Fibroblast of villous mesenchyme (primary cell): ENCODE results near the gene SAP25. TPM values are rescaled to one million over a fixed set of nuclear protein-coding genes. Genes with fewer than 3 reads are reported as not detected.

Source experiments
- DNase-seq: peaks from one replicate; pipeline ENCODE4 v3.0.0-alpha.2; 2010; ENCODE audit warnings: low read depth
- H3K4me3 ChIP-seq: 2 replicates; pipeline ENCODE4 v1.5.1; 2011; ENCODE audit warnings: low read depth, mild to moderate bottlenecking, low read length
- total RNA-seq: library from RNA; depleted of rRNA; stranded (reverse); fragments of >200 nt; gene quantifications from 2 replicates; pipeline ENCODE4 v1.2.3, GENCODE V29; 2012
- TF ChIP-seq, protein P1 (sequence below): IDR thresholded peaks from 2 replicates; pipeline ENCODE4 v1.5.1; 2012; ENCODE audit warnings: low read depth, mild to moderate bottlenecking, low read length; ENCODE audit not compliant: insufficient read depth

Gene SAP25
- total RNA-seq, 1 donor = not detected

DNA sequence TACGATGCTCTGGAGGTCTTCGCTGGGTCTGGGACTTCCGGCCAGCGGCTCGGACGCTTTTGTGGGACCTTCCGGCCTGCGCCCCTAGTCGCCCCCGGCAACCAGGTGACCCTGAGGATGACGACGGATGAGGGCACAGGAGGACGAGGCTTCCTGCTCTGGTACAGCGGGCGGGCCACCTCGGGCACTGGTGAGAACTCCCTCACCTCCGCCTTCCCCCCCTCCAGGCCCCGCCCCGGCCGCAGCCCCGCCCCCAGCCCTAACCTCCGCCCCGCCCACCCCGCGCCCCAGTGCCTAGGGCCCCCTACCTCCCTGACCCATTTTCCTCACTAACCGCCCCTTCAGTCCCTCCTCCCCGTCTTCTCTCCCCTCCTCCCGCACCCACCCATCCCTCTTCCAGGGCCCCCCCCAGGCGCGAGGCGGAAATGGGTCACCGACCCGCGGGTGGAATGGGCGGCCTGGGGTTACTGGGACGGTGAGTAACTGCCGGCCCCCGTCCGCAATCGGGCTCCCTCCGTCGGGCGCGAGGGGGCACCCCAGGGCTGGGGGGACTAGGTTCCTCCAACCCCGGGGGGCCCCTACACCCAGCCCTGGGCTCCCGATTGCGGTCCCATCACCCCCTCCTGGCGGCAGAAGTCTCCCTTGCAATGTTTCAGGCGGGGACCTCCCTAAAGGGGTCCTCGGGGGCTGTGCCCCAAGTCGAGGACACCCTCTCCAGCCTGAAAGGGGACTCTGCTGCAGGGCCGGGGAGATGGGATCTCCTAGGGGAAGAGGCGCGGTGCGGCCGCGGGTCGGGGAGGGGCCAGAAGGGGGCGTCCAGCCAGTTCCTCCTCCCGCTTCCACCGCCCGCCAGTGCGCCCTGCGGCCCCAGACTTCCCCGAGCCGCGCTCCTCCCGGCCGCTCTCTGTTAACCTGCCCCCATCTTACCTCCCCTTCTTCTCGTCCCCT, 30.6 kb upstream of the SAP25 start:
- TF ChIP-seq, protein P1, sequence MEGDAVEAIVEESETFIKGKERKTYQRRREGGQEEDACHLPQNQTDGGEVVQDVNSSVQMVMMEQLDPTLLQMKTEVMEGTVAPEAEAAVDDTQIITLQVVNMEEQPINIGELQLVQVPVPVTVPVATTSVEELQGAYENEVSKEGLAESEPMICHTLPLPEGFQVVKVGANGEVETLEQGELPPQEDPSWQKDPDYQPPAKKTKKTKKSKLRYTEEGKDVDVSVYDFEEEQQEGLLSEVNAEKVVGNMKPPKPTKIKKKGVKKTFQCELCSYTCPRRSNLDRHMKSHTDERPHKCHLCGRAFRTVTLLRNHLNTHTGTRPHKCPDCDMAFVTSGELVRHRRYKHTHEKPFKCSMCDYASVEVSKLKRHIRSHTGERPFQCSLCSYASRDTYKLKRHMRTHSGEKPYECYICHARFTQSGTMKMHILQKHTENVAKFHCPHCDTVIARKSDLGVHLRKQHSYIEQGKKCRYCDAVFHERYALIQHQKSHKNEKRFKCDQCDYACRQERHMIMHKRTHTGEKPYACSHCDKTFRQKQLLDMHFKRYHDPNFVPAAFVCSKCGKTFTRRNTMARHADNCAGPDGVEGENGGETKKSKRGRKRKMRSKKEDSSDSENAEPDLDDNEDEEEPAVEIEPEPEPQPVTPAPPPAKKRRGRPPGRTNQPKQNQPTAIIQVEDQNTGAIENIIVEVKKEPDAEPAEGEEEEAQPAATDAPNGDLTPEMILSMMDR = peak; percentile 32
- DNase-seq = peak; percentile 51

DNA sequence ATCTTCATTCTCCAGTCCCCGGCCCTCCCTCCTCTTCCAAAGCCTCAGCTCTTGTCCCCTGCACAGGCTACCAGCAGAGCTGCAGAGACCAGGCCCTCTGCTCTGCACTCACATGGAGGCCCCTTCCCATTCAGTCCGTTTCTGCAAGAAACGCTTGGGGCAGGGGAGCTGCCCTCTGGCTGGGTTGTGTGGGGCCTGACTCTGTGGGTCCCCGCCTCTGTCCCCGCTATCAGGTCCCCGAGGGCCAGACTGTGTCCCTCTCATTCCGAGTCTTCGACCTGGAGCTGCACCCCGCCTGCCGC, 30.0 kb upstream of the SAP25 start:
- DNase-seq = peak; percentile 40
- peak overlapping the region; percentile 92 for H3K4me3 ChIP-seq
- TF ChIP-seq, protein P1 = no peak

More for the DNA sequence above, 30.6 kb upstream of the SAP25 start:
- H3K4me3 ChIP-seq = peak overlapping the region; percentile 92

DNA sequence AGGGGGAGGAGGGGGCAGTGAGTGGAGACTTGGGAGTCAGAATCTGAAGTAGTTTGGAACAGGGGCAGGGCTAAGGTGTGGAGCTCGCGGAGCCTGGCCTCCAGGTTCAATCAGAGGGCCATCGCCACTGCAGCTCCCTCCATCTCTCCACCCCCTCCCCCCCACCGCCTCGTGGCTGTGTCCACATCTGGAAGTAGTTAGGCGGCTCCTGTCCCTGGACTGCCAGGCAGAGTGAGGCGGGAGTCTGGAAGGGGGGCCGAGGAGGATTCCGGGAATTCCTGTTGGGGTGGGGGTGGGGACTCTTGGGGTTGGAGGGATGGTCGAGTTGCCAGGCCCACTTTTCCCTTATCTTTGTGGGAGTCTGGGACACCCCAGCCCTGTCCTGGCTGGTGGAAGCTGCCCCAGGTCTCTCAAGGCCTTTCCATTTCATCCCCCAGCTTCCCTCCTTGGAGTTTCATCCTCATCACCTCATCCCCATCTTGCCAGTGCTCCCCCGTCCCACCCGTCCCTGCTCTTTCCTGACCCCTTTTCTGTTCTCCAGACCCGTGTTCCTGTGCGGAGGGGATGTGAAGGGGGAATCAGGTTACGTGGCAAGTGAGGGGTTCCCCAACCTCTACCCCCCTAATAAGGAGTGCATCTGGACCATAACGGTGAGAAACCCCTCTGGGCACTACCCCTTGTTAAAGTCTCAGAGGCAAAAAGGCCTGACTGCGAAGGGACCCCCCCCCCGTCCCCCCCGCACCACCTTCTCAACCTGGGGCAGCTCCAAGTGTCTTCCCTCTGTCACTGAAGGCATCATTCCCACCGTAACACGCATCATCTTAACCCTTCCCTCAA, 29.4 kb upstream of the SAP25 start:
- DNase-seq = peak; percentile 89

DNA sequence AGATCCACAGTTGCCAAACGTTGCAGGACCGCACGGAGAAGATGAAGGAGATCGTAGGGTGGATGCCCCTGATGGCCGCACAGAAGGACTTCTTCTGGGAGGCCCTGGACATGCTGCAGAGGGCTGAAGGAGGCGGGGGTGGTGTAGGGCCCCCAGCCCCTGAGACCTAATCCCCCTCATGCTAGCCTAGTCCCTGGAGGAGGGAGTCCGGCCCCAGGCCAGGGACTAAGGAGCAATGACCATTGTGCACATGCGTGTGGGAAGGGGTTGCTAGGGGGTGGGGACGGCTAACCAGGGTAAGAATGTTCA, 27.0 kb upstream of the SAP25 start:
- H3K4me3 ChIP-seq = no peak overlapping the region
- DNase-seq = no peak
- TF ChIP-seq, protein P1 = no peak

More for the DNA sequence above, 29.4 kb upstream of the SAP25 start:
- TF ChIP-seq, protein P1 = no peak
- H3K4me3 ChIP-seq = peak overlapping the region; percentile 92

DNA sequence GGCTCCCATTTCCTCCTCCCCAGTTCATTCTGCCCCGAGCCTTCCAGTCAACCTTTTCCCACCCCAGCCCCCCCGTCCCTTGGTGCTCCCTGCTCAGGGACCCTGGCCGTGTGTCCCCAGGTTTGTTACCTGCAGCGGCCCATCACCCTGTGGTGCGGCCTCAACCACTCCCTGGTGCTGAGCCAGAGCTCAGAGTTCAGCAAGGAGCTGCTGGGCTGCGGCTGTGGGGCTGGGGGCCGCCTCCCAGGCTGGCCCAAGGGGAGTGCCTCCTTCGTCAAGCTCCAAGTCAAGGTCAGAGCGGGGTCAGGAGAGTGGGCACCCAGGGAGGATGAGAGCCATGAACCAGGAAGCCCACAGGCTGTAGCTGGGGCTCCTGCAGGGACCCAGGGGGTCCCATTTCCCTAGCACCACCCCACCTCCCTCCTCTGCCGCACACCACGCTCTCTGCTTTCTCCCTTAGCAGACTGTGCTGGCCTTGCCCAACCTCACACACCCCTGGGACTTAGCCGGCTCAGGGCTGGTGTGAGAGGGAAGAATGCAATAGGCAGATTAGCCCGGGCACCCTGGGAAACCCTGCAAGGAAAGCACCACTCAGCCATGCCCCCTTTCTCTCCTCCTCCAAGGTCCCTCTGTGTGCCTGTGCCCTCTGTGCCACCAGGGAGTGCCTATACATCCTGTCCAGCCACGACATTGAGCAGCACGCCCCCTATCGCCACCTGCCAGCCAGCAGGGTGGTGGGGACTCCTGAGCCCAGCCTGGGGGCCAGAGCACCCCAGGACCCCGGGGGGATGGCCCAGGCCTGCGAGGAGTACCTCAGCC, 26.4 kb upstream of the SAP25 start:
- no peak for DNase-seq
- TF ChIP-seq, protein P1 = no peak

DNA sequence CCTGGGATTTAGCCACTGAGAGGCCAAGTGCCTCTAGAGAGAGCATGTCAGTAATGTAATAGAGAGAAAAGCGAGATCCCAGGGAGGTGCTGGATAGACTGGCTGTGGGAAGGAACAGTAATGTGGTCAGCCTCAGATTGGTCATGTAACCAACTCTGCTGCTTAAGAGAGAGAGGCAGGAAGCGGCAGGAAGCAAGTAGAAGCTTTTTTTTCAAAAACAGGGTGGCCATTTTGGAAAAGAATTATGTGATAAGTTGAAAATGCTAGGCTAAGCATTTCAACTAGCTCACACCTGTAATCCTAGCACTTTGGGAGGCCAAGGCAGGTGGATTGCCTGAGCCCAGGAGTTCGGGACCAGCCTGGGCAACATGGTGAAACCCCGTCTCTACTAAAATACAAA, 24.7 kb upstream of the SAP25 start:
- DNase-seq = no peak
- H3K4me3 ChIP-seq = no peak overlapping the region
- TF ChIP-seq, protein P1 = no peak

More for the DNA sequence above, 26.4 kb upstream of the SAP25 start:
- H3K4me3 ChIP-seq = no peak overlapping the region
